ENCODE measurements around the gene CSF3R. TPM values are rescaled to one million over a fixed set of nuclear protein-coding genes. Genes with fewer than 3 reads are reported as not detected.

The CSF3R gene
- total and polyA plus RNA-seq, 9 donors = 1.3 to 5.3 (median 3.1) TPM

- no peak for DNase-seq
- Histone ChIP-seq H3K27me3 (ENCODE audit: control insufficient read depth, insufficient read depth, low read length) (no peaks in the 10 kb centered on the region), H3K27ac (ENCODE audit: low read length) (no peak overlapping the region), H3K4me3 (ENCODE audit: low read length) (no peak overlapping the region), H3K4me1 (ENCODE audit: control insufficient read depth, insufficient read depth, low read length) (peaks cover 5% of the 10 kb centered on the region), H3K36me3 (ENCODE audit: control insufficient read depth, insufficient read depth, low read length) (peaks cover 73% of the 10 kb centered on the region), H3K9me3 (replicated peaks; ENCODE audit: control insufficient read depth, low read depth, low read length) (no peaks in the 10 kb centered on the region)
- WGBS (ENCODE audit: insufficient coverage) = 100% methylated on average over 1 of the region's 3 CpGs
Observed at GRCh38 chr1:36458910-36459309, 23.8 kb downstream of the CSF3R start.

GRCh38 chr1:36457691-36458090 lies 25.0 kb downstream of the CSF3R start:
- WGBS (ENCODE audit: insufficient coverage) = no CpG with 5 or more reads among the region's 5 CpGs
- Histone ChIP-seq H3K36me3 (ENCODE audit: control insufficient read depth, insufficient read depth, low read length) (peaks cover 77% of the 10 kb centered on the region), H3K4me3 (ENCODE audit: low read length) (no peak overlapping the region), H3K27me3 (ENCODE audit: control insufficient read depth, insufficient read depth, low read length) (no peaks in the 10 kb centered on the region), H3K27ac (ENCODE audit: low read length) (no peak overlapping the region), H3K9me3 (replicated peaks; ENCODE audit: control insufficient read depth, low read depth, low read length) (no peaks in the 10 kb centered on the region), H3K4me1 (ENCODE audit: control insufficient read depth, insufficient read depth, low read length) (no peaks in the 10 kb centered on the region)
- DNase-seq = no peak

DNA sequence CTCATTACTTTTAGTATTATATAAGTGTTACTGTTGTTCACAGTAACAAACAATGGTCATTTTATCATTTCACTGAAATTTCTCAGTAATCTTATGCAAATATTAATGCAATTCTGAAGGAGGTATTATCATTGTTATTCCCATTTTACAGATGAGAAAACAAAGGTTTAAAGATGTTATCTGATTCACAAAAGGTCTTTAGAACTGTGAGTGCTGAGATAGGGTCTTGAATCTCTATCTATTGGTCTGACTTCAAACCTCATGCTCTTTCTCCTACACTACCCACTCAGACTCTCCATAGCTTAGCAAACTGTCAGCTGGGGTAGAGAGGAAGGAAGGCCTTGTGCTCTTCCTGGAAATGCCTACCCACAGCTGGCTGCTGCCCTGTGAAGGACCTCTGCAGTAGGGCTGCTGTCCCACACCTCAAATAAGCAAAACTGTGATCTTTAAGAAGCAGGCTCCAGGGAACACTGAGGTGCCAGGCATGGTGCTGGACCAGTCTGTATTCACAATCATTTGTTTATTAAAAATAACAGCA lies 26.3 kb downstream of the CSF3R start:
- Histone ChIP-seq H3K27me3 (ENCODE audit: control insufficient read depth, insufficient read depth, low read length) (no peaks in the 10 kb centered on the region), H3K4me3 (ENCODE audit: low read length) (no peak overlapping the region), H3K36me3 (ENCODE audit: control insufficient read depth, insufficient read depth, low read length) (peaks cover 67% of the 10 kb centered on the region), H3K4me1 (ENCODE audit: control insufficient read depth, insufficient read depth, low read length) (no peaks in the 10 kb centered on the region), H3K9me3 (replicated peaks; ENCODE audit: control insufficient read depth, low read depth, low read length) (no peaks in the 10 kb centered on the region), H3K27ac (ENCODE audit: low read length) (no peak overlapping the region)
- no peak for DNase-seq

GRCh38 chr1:36455386-36455785 lies 27.3 kb downstream of the CSF3R start:
- Histone ChIP-seq H3K4me3 (ENCODE audit: low read length) (no peak overlapping the region), H3K9me3 (replicated peaks; ENCODE audit: control insufficient read depth, low read depth, low read length) (no peaks in the 10 kb centered on the region), H3K36me3 (ENCODE audit: control insufficient read depth, insufficient read depth, low read length) (peaks cover 57% of the 10 kb centered on the region), H3K27me3 (ENCODE audit: control insufficient read depth, insufficient read depth, low read length) (no peaks in the 10 kb centered on the region), H3K4me1 (ENCODE audit: control insufficient read depth, insufficient read depth, low read length) (peaks cover 6% of the 10 kb centered on the region), H3K27ac (ENCODE audit: low read length) (no peak overlapping the region)
- no CpG with 5 or more reads among the region's 1 CpG for WGBS (ENCODE audit: insufficient coverage)
- DNase-seq = no peak

DNA sequence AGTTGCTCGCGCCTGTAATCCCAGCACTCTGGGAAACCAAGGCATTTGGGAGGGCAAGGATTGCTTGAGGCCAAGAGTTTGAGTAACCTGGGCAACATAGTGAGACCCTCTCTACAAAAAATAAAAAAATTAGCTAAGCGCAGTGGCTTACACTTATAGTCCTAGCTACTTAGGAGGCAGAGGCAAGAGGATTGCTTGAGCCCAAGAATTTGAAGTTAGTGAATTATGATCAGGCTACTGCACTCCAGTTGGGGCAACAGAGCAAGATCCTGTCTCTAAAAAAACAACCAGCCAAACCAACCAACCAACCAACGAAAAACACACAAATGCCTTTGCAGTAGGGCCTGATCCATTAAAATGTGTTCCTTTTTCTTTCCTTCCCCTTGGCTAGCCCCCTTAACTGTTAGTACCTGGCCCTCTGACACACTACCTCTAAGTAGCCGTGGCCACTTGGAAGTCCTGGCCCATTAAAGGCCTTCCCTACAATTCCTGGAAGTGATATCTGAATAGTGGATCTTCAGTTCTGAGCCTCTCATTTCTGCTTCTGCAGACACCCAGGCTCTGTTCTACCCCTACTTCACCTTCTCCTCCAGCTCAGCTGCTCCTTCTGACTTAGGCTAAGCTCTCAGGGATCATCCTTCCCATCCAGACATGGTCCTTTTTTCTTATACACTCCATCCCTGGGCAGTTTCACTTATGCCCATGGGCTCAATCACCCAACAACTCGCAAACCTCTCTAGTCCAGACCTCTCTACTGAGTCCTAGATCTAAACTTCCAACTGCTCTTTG lies 28.9 kb downstream of the CSF3R start:
- Histone ChIP-seq H3K4me3 (ENCODE audit: low read length) (no peak overlapping the region), H3K27ac (ENCODE audit: low read length) (no peak overlapping the region), H3K4me1 (ENCODE audit: control insufficient read depth, insufficient read depth, low read length) (peaks cover 10% of the 10 kb centered on the region), H3K36me3 (ENCODE audit: control insufficient read depth, insufficient read depth, low read length) (peaks cover 42% of the 10 kb centered on the region), H3K27me3 (ENCODE audit: control insufficient read depth, insufficient read depth, low read length) (no peaks in the 10 kb centered on the region), H3K9me3 (replicated peaks; ENCODE audit: control insufficient read depth, low read depth, low read length) (no peaks in the 10 kb centered on the region)
- no peak for DNase-seq
- WGBS (ENCODE audit: insufficient coverage) = 95% methylated on average over 3 of the region's 6 CpGs

DNA sequence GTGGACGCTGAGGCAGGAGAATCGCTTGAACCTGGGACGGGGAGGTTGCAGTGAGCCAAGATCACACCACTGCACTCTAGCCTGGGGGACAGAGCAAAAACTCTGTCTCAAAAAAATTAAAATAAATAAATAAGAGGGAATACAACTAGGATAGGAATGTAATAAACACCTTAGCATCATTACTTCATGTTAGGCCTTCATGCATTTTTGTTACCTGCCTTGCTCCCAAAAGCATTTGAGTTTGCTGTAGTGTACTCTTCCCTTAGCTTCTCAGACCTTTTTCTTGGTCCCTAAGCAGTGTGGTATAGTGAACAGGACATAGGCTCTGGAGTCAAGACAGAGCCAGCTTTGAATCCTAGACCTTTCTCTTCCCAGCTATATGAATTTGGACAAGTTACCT lies 29.7 kb downstream of the CSF3R start:
- WGBS (ENCODE audit: insufficient coverage) = no CpG with 5 or more reads among the region's 3 CpGs

GRCh38 chr1:36450919-36451305 lies 31.8 kb downstream of the CSF3R start:
- Histone ChIP-seq H3K27ac (ENCODE audit: low read length) (peak overlapping the region; percentile 98), H3K36me3 (ENCODE audit: control insufficient read depth, insufficient read depth, low read length) (peaks cover 24% of the 10 kb centered on the region), H3K27me3 (ENCODE audit: control insufficient read depth, insufficient read depth, low read length) (no peaks in the 10 kb centered on the region), H3K4me1 (ENCODE audit: control insufficient read depth, insufficient read depth, low read length) (peaks cover 10% of the 10 kb centered on the region), H3K9me3 (replicated peaks; ENCODE audit: control insufficient read depth, low read depth, low read length) (no peaks in the 10 kb centered on the region), H3K4me3 (ENCODE audit: low read length) (peak overlapping the region; percentile 87)
- DNase-seq = no peak
- WGBS (ENCODE audit: insufficient coverage) = 6% methylated on average over 10 of the region's 18 CpGs

More for the DNA sequence above, 29.7 kb downstream of the CSF3R start:
- H3K36me3 ChIP-seq (ENCODE audit: control insufficient read depth, insufficient read depth, low read length) = peaks cover 36% of the 10 kb centered on the region
- no peak for DNase-seq
- peaks cover 10% of the 10 kb centered on the region for H3K4me1 ChIP-seq (ENCODE audit: control insufficient read depth, insufficient read depth, low read length)
- no peak overlapping the region for H3K4me3 ChIP-seq (ENCODE audit: low read length)
- no peaks in the 10 kb centered on the region for H3K27me3 ChIP-seq (ENCODE audit: control insufficient read depth, insufficient read depth, low read length)
- no peaks in the 10 kb centered on the region for H3K9me3 ChIP-seq (replicated peaks; ENCODE audit: control insufficient read depth, low read depth, low read length)
- no peak overlapping the region for H3K27ac ChIP-seq (ENCODE audit: low read length)

- Histone ChIP-seq H3K9me3 (replicated peaks; ENCODE audit: control insufficient read depth, low read depth, low read length) (no peaks in the 10 kb centered on the region), H3K27ac (ENCODE audit: low read length) (peak within 1 kb of the TSS; percentile 98), H3K27me3 (ENCODE audit: control insufficient read depth, insufficient read depth, low read length) (no peaks in the 10 kb centered on the region), H3K36me3 (ENCODE audit: control insufficient read depth, insufficient read depth, low read length) (peaks cover 19% of the 10 kb centered on the region), H3K4me3 (ENCODE audit: low read length) (peak within 1 kb of the TSS; percentile 87), H3K4me1 (ENCODE audit: control insufficient read depth, insufficient read depth, low read length) (peaks cover 10% of the 10 kb centered on the region)
- peak; percentile 98 for DNase-seq
- under 1% methylated on average over 48 of the region's 48 CpGs for WGBS (ENCODE audit: insufficient coverage)
Observed at GRCh38 chr1:36450270-36450918, 32.3 kb downstream of the CSF3R start, which contains the start of gene OSCP1. TSS of gene OSCP1 (minus strand) at chr1:36450451. CDS start at chr1:36450369, 82 bp downstream.

DNA sequence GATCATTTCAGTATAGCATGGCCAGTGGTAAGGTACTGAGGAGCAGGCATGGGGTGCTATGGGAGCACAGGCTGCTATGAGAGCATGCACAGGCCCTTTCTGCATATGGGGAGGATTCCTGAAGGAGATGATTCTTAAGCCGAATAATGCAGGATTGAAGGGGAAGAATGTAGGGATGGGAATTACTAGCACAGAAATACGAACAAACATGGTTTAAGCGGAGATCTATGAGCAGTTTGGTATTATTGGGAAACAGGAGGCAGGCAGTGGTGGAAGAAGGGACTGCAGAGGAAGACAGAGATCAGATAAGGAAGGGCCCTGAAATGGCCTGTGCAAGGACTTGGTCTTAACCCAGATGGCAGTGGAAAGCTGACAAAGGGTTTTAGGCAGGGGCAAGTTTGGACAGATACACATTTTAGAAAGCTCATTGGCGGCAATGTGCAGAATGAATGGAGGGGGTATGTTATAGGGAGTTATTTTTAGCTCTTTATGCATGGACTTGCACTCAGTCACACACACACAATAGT lies 34.1 kb downstream of the CSF3R start:
- no peak for DNase-seq
- Histone ChIP-seq H3K4me3 (ENCODE audit: low read length) (no peak overlapping the region), H3K27me3 (ENCODE audit: control insufficient read depth, insufficient read depth, low read length) (no peaks in the 10 kb centered on the region), H3K9me3 (replicated peaks; ENCODE audit: control insufficient read depth, low read depth, low read length) (no peaks in the 10 kb centered on the region), H3K36me3 (ENCODE audit: control insufficient read depth, insufficient read depth, low read length) (peaks cover 2% of the 10 kb centered on the region), H3K27ac (ENCODE audit: low read length) (no peak overlapping the region), H3K4me1 (ENCODE audit: control insufficient read depth, insufficient read depth, low read length) (peaks cover 10% of the 10 kb centered on the region)
- 86% methylated on average over 3 of the region's 4 CpGs for WGBS (ENCODE audit: insufficient coverage)

- Histone ChIP-seq H3K36me3 (ENCODE audit: control insufficient read depth, insufficient read depth, low read length) (no peaks in the 10 kb centered on the region), H3K4me1 (ENCODE audit: control insufficient read depth, insufficient read depth, low read length) (peaks cover 10% of the 10 kb centered on the region), H3K27me3 (ENCODE audit: control insufficient read depth, insufficient read depth, low read length) (no peaks in the 10 kb centered on the region), H3K9me3 (replicated peaks; ENCODE audit: control insufficient read depth, low read depth, low read length) (no peaks in the 10 kb centered on the region), H3K4me3 (ENCODE audit: low read length) (no peak overlapping the region), H3K27ac (ENCODE audit: low read length) (no peak overlapping the region)
- DNase-seq = no peak
Observed at GRCh38 chr1:36447450-36447849, 35.3 kb downstream of the CSF3R start.
